Smooth muscle cell (in vitro differentiated cells): ENCODE data around the gene GDF9. TPM values are rescaled to one million over a fixed set of nuclear protein-coding genes. Genes with fewer than 3 reads are reported as not detected.

ENCODE experiments used
- DNase-seq: peaks from one replicate; lab custom pipeline; 2025; ENCODE audit not compliant: unreplicated experiment; lab: John Stamatoyannopoulos, UW
- H2AFZ ChIP-seq: fragments of 200-600 bp; sonication (generic); 2 replicates; pipeline ENCODE4 v1.6.0; 2016; ENCODE audit warnings: antibody characterized with exemption, low read depth, mild to moderate bottlenecking
- H3F3A ChIP-seq: fragments of 200-600 bp; sonication (generic); 2 replicates; pipeline ENCODE4 v1.6.0; 2017; ENCODE audit warnings: antibody characterized with exemption, low read depth
- H3K27ac ChIP-seq: fragments of 200-600 bp; sonication (generic); 2 replicates; pipeline ENCODE4 v1.5.1; 2016; ENCODE audit warnings: low read depth, mild to moderate bottlenecking
- H3K27me3 ChIP-seq: fragments of 200-600 bp; sonication (generic); 2 replicates; pipeline ENCODE4 v1.6.1; 2016; ENCODE audit warnings: low read depth, mild to moderate bottlenecking
- H3K36me3 ChIP-seq: fragments of 200-600 bp; sonication (generic); 2 replicates; pipeline ENCODE4 v1.5.1; 2016; ENCODE audit warnings: low read depth
- H3K4me1 ChIP-seq: fragments of 200-600 bp; sonication (generic); 2 replicates; pipeline ENCODE4 v1.5.1; 2016; ENCODE audit warnings: low read depth
- H3K4me2 ChIP-seq: fragments of 200-600 bp; sonication (generic); 2 replicates; pipeline ENCODE4 v1.6.0; 2016; ENCODE audit warnings: mild to moderate bottlenecking
- H3K4me3 ChIP-seq: fragments of 200-600 bp; sonication (generic); 2 replicates; pipeline ENCODE4 v1.5.1; 2016; ENCODE audit warnings: mild to moderate bottlenecking
- H3K79me2 ChIP-seq: fragments of 200-600 bp; sonication (generic); 2 replicates; pipeline ENCODE4 v1.6.0; 2016; ENCODE audit warnings: low read depth, mild to moderate bottlenecking
- H3K9ac ChIP-seq: fragments of 200-600 bp; sonication (generic); 2 replicates; pipeline ENCODE4 v1.6.0; 2016; ENCODE audit warnings: low read depth
- H3K9me3 ChIP-seq: fragments of 200-600 bp; sonication (generic); replicated peaks from 2 replicates; pipeline ENCODE4 v1.5.1; 2016; ENCODE audit warnings: low read depth
- H4K20me1 ChIP-seq: fragments of 200-600 bp; sonication (generic); 2 replicates; pipeline ENCODE4 v1.6.0; 2016; ENCODE audit warnings: low read depth
- CTCF ChIP-seq: fragments of 200-600 bp; sonication (generic); IDR thresholded peaks from 2 replicates; pipeline ENCODE4 v1.5.1; 2017; ENCODE audit warnings: borderline replicate concordance, mild to moderate bottlenecking, antibody characterized with exemption; ENCODE audit not compliant: insufficient read depth, poor library complexity, severe bottlenecking
- WGBS: methylation state at CpG from one replicate; pipeline ENCODE4 v1.1.7; 2016; ENCODE audit warnings: low lambda C conversion rate; 5-methylcytosine and 5-hydroxymethylcytosine counted together
- polyA plus RNA-seq: library from polyadenylated mRNA; unstranded; fragments of >200 nt; fragmentation: Nextera tagmentation; extraction: Ambion mirVana; gene quantifications from 2 replicates; pipeline ENCODE4 v1.2.1, GENCODE V29; 2016
- total RNA-seq: library from RNA; depleted of rRNA; stranded (reverse); fragments of >200 nt; gene quantifications from 2 replicates; pipeline ENCODE4 v1.2.3, GENCODE V29; 2014

GDF9 gene
- total and polyA plus RNA-seq, 2 experiments from 2014 or later: 0.46 to 1.9 TPM

- Histone ChIP-seq H2AFZ (no peak overlapping the region), H3K4me2 (no peak overlapping the region), H3K79me2 (peaks cover 48% of the 10 kb centered on the region), H3K9ac (no peak overlapping the region), H3K27me3 (no peaks in the 10 kb centered on the region), H3K4me3 (no peak overlapping the region), H3K36me3 (peaks cover 52% of the 10 kb centered on the region), H3F3A (peaks cover 27% of the 10 kb centered on the region), H3K4me1 (no peaks in the 10 kb centered on the region), H4K20me1 (peaks cover 93% of the 10 kb centered on the region), H3K9me3 (no peaks in the 10 kb centered on the region), H3K27ac (peak overlapping the region; percentile 2)
- no peak for TF ChIP-seq CTCF
- DNase-seq: no peak
These were observed 23.2 kb upstream of the GDF9 start for GRCh38 chr5:132889501-132889900.

- Histone ChIP-seq H3K4me3 (no peak overlapping the region), H3K36me3 (peaks cover 50% of the 10 kb centered on the region), H3K4me1 (no peaks in the 10 kb centered on the region), H2AFZ (no peak overlapping the region), H3F3A (peaks cover 26% of the 10 kb centered on the region), H3K4me2 (no peak overlapping the region), H3K27ac (peak overlapping the region; percentile 1), H3K9ac (no peak overlapping the region), H4K20me1 (peaks cover 95% of the 10 kb centered on the region), H3K79me2 (peaks cover 27% of the 10 kb centered on the region), H3K27me3 (no peaks in the 10 kb centered on the region), H3K9me3 (no peaks in the 10 kb centered on the region)
- no peak for DNase-seq
- 74% methylated on average over 1 of the region's 1 CpG for WGBS
- TF ChIP-seq CTCF: no peak
These were observed 21.0 kb upstream of the GDF9 start for GRCh38 chr5:132887283-132887682.

GRCh38 chr5:132886064-132886823 lies 20.0 kb upstream of the GDF9 start:
- no peak for TF ChIP-seq CTCF
- Histone ChIP-seq H3K27ac (peak overlapping the region; percentile 1), H3K36me3 (peaks cover 49% of the 10 kb centered on the region), H3K9me3 (no peaks in the 10 kb centered on the region), H3K9ac (no peak overlapping the region), H3K4me3 (no peak overlapping the region), H2AFZ (no peak overlapping the region), H4K20me1 (peaks cover 95% of the 10 kb centered on the region), H3K27me3 (no peaks in the 10 kb centered on the region), H3F3A (peaks cover 22% of the 10 kb centered on the region), H3K4me1 (no peaks in the 10 kb centered on the region), H3K4me2 (no peak overlapping the region), H3K79me2 (peaks cover 20% of the 10 kb centered on the region)
- DNase-seq: no peak
- WGBS: 97% methylated on average over 11 of the region's 11 CpGs

GRCh38 chr5:132884548-132884947 lies 18.3 kb upstream of the GDF9 start:
- Histone ChIP-seq H3K27me3 (no peaks in the 10 kb centered on the region), H2AFZ (no peak overlapping the region), H3K79me2 (peaks cover 12% of the 10 kb centered on the region), H3K36me3 (peaks cover 56% of the 10 kb centered on the region), H3F3A (peaks cover 29% of the 10 kb centered on the region), H3K4me1 (no peaks in the 10 kb centered on the region), H3K4me2 (no peak overlapping the region), H3K27ac (peak overlapping the region; percentile 17), H3K9ac (no peak overlapping the region), H4K20me1 (peaks cover 95% of the 10 kb centered on the region), H3K4me3 (no peak overlapping the region), H3K9me3 (no peaks in the 10 kb centered on the region)
- 91% methylated on average over 2 of the region's 2 CpGs for WGBS
- TF ChIP-seq CTCF: no peak
- no peak for DNase-seq
